Thoracic aorta (tissue), 2 donors: ENCODE results near the gene RTN4IP1. TPM values are rescaled to one million over a fixed set of nuclear protein-coding genes. Genes with fewer than 3 reads are reported as not detected.
"Not testable (repeated sequence)": the region's sequence is repeated elsewhere in the genome, so short reads cannot be mapped to it uniquely, and the experiment has no call there.

Experiments used
- ATAC-seq: fragments of 150-250 bp; one replicate; pipeline ENCODE4 v1.8.0; 2017; ENCODE audit warnings: low read depth; ENCODE audit not compliant: insufficient number of reproducible peaks, low FRiP score
- DNase-seq: peaks from one replicate; pipeline ENCODE4 v3.0.0-alpha.2; 2020; ENCODE audit warnings: low spot score
- H3K27ac ChIP-seq, 2 donors: fragments of 200-600 bp; sonication (generic); 1 replicate in 1 of 2; 2 replicates in 1 of 2; pipeline ENCODE4 v1.5.1; 2016; ENCODE audit warnings: mild to moderate bottlenecking in 2 of 2, moderate library complexity in 2 of 2
- H3K27me3 ChIP-seq: fragments of 200-600 bp; sonication (generic); replicated peaks from 2 replicates; pipeline ENCODE4 v1.6.0; 2016; ENCODE audit warnings: mild to moderate bottlenecking; ENCODE audit not compliant: insufficient read depth
- H3K36me3 ChIP-seq: fragments of 200-600 bp; sonication (generic); one replicate; pipeline ENCODE4 v1.5.1; 2016
- H3K4me1 ChIP-seq, 2 donors: fragments of 200-600 bp; sonication (generic); 1 replicate in 1 of 2; 2 replicates in 1 of 2; pipeline versions ENCODE4 v1.5.1 to v1.6.0; 2016; ENCODE audit warnings: low read depth in 2 of 2, mild to moderate bottlenecking in 1 of 2; ENCODE audit not compliant: control insufficient read depth in 1 of 2
- H3K4me3 ChIP-seq: fragments of 200-600 bp; sonication (generic); 2 replicates; pipeline ENCODE4 v1.5.1; 2016; ENCODE audit warnings: mild to moderate bottlenecking
- H3K9me3 ChIP-seq: fragments of 200-600 bp; sonication (generic); 2 replicates; pipeline ENCODE4 v1.5.1; 2016
- total RNA-seq, 2 donors: library from RNA; depleted of rRNA; stranded (reverse); fragments of >200 nt; gene quantifications; one replicate each; pipeline versions ENCODE4 v1.1.0 to v1.2.3, GENCODE V29; 2016
- TF ChIP-seq, protein P1 (sequence below): fragments of 200-600 bp; sonication (generic); IDR thresholded peaks from one replicate; pipeline ENCODE4 v1.5.1; 2019; ENCODE audit warnings: antibody characterized with exemption

RTN4IP1 gene
- total RNA-seq, 2 donors from 2014 or later: 1.3 to 10.7 TPM

DNA sequence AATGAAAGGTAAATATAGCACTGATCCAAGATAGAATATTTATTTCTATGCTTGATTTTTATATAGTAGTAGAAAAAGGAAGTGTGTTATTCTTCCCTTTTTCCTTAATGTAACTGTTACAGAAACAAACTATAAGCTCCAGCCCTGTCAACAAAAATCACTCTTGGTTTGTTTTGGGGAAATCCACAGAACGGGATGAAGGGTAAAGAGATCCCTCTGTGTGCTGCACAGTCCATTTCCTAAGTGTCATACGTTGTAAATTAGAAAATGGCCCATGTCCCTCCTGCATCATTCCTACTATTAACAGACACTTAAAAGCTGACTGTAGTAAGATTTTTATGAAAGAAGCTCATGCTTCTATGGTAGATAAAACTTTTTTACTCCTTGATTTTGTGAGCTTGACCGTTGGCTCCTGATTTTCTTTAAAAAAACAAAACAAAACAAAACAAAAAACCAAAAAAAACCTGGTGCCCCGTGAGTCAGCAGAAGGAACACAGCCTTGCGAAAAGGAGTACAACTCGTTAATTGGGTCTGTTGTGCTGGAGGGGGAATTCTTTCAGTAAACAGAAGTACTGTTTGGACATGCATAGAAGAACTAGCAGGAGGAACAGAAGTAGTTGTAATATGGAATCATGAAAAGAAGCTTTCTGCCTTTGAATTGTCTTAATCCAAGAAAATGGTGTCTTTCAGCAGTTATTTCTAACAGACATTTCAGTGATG lies 67.5 kb downstream of the RTN4IP1 start:
- H3K4me3 ChIP-seq: no peak overlapping the region
- DNase-seq (no peak), ATAC-seq (no peak)
- no peaks in the 10 kb centered on the region for H3K4me1 ChIP-seq
- H3K36me3 ChIP-seq: no peaks in the 10 kb centered on the region
- no peaks in the 10 kb centered on the region for H3K27me3 ChIP-seq
- H3K27ac ChIP-seq: no peak overlapping the region
- TF ChIP-seq, protein P1, sequence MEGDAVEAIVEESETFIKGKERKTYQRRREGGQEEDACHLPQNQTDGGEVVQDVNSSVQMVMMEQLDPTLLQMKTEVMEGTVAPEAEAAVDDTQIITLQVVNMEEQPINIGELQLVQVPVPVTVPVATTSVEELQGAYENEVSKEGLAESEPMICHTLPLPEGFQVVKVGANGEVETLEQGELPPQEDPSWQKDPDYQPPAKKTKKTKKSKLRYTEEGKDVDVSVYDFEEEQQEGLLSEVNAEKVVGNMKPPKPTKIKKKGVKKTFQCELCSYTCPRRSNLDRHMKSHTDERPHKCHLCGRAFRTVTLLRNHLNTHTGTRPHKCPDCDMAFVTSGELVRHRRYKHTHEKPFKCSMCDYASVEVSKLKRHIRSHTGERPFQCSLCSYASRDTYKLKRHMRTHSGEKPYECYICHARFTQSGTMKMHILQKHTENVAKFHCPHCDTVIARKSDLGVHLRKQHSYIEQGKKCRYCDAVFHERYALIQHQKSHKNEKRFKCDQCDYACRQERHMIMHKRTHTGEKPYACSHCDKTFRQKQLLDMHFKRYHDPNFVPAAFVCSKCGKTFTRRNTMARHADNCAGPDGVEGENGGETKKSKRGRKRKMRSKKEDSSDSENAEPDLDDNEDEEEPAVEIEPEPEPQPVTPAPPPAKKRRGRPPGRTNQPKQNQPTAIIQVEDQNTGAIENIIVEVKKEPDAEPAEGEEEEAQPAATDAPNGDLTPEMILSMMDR: no peak
- H3K9me3 ChIP-seq: no peaks in the 10 kb centered on the region

DNA sequence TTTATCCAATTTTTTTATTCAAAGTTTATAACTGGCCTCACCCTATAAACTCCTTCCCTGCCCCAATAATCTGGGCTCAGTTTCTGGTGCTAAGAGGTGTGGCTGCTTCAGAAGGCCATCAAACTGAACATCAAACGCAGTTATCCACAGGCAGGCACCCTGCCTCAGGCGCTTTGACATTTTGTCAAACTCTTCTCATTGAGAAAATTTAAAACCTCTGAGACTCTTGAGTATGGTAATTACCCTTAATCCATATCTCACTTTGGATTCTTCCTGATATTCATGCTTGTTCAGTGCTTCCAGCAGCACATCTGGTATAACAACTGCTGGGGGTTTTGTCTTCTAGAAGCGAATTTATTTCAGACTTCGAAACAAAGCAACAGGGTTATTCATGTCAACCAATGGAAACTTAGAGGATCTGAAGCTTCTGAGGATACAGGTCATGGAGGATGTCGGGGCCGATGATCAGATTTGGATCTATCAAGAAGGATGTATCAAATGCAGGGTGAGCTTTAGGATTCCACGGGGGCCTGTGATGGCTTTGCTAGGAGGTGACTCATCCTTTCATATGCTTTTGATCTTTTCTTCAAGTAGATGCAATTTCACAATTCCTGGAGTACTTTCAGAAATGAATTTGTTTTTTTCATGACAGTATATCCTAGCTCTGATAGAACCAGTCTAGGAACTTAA lies 68.2 kb downstream of the RTN4IP1 start:
- Histone ChIP-seq H3K9me3 (no peaks in the 10 kb centered on the region), H3K27ac (no peak overlapping the region), H3K4me1 (no peaks in the 10 kb centered on the region), H3K36me3 (no peaks in the 10 kb centered on the region), H3K4me3 (no peak overlapping the region), H3K27me3 (no peaks in the 10 kb centered on the region)
- TF ChIP-seq, protein P1: no peak
- DNase-seq: no peak
- no peak for ATAC-seq

DNA sequence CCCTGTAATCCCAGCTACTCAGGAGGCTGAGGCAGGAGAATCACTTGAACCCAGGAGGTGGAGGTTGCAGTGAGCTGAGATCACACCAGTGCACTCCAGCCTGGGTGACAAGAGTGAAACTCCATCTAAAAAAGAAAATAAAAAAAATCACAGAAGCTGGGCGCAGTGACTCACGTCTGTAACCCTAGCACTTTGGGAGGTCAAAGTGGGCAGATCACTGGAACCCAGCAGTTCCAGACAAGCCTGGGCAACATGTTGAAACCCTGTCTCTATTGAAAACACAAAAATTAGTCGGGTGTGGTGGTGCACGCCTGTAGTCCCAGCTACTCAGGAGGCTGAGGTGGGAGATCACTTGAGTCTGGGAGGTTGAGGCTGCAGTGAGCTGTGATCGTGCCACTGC lies 69.6 kb downstream of the RTN4IP1 start:
- DNase-seq, H3K27ac ChIP-seq, H3K36me3 ChIP-seq, H3K27me3 ChIP-seq, H3K4me1 ChIP-seq, ATAC-seq, H3K9me3 ChIP-seq, H3K4me3 ChIP-seq: not testable (repeated sequence)

- Histone ChIP-seq H3K9me3 (no peaks in the 10 kb centered on the region), H3K4me1 (no peaks in the 10 kb centered on the region), H3K4me3 (no peak overlapping the region), H3K27ac (no peak overlapping the region), H3K36me3 (no peaks in the 10 kb centered on the region), H3K27me3 (no peaks in the 10 kb centered on the region)
- TF ChIP-seq, protein P1: no peak
- no peak for ATAC-seq
- DNase-seq: no peak
Observed at GRCh38 chr6:106558364-106558763, 70.9 kb downstream of the RTN4IP1 start.

DNA sequence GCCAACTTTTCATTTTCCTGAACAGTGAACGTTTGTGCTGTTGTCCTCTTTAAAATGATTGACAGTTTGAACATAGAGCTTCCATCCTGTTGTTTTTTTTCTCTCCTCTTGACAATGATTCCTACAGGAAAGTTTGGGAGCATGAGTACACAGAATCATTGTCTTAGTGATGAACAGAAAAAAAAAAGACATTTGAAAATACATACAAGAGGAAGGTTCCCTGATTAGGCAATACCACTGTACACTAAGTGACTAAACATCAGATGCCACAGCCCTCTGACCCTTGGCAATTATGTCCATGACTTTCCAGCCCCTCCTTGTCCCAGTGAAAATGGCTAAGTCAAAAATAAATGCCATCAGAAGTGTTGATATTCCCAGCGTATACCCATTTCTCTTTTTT lies 71.5 kb downstream of the RTN4IP1 start:
- no peaks in the 10 kb centered on the region for H3K4me1 ChIP-seq
- no peak for DNase-seq
- H3K27me3 ChIP-seq: no peaks in the 10 kb centered on the region
- no peak overlapping the region for H3K4me3 ChIP-seq
- H3K27ac ChIP-seq: no peak overlapping the region
- ATAC-seq: no peak
- H3K9me3 ChIP-seq: no peaks in the 10 kb centered on the region
- H3K36me3 ChIP-seq: no peaks in the 10 kb centered on the region
- TF ChIP-seq, protein P1: no peak
